HepG2 (cell line): ENCODE measurements around the gene RREB1. TPM values are rescaled to one million over a fixed set of nuclear protein-coding genes. Genes with fewer than 3 reads are reported as not detected.

ENCODE experiments used
- ATAC-seq: fragments of 200-7000 bp; cut with Tn5 transposase; 3 replicates; pipeline ENCODE4 v1.9.1; 2020; ENCODE audit warnings: mild to moderate bottlenecking, moderate library complexity
- BruUV-seq: library from RNA; stranded (reverse); fragments of 400-500 nt; replicated peaks from 2 replicates; lab custom pipeline; 2021; lab: Mats Ljungman, UMichigan
- CTCF ChIA-PET: fragments of 300-600 bp; formaldehyde crosslinking; extraction: SDS; loops from one replicate; lab custom pipeline; 2021; ENCODE audit warnings: low total read pairs, inconsistent platforms, low intra/inter-chr PET ratio; lab: Yijun Ruan, JAX
- POLR2A ChIA-PET: fragments of 350-600 bp; sonication (Branson Sonifier 250); formaldehyde crosslinking; loops from one replicate; lab custom pipeline; 2020; ENCODE audit warnings: antibody characterized with exemption, inconsistent platforms; lab: Yijun Ruan, JAX
- DNase-seq: peaks from one replicate; pipeline ENCODE4 v3.0.0-alpha.2; 2015; ENCODE audit warnings: low spot score
- FAIRE-seq: peaks from 3 replicates; lab custom pipeline; 2011; peaks lifted over from hg19 to GRCh38; lab: Jason Lieb, UNC
- H2AFZ ChIP-seq: one replicate; pipeline ENCODE4 v1.6.1; 2011; ENCODE audit warnings: low read length, inconsistent platforms
- H3K27ac ChIP-seq: fragments of 300-600 bp; 3 replicates; pipeline ENCODE4 v1.8.0; 2011; ENCODE audit warnings: mixed run types, mild to moderate bottlenecking, mixed read lengths, low read length, inconsistent platforms; ENCODE audit not compliant: insufficient read depth; ENCODE audit errors: extremely low read length
- H3K27me3 ChIP-seq, 2 experiments: fragments of 200-600 bp in 1 of 2; 2 replicates in 1 of 2; 3 replicates in 1 of 2; pipeline versions ENCODE4 v1.6.0 to v1.8.0; 2011; ENCODE audit warnings: low read length in 2 of 2, mild to moderate bottlenecking in 2 of 2, moderate library complexity in 2 of 2, inconsistent platforms in 1 of 2; ENCODE audit not compliant: insufficient read depth in 2 of 2, control insufficient read depth in 1 of 2
- H3K36me3 ChIP-seq, 2 experiments: fragments of 200-600 bp in 1 of 2; replicated peaks in 1 of 2; 2 replicates in 1 of 2; 3 replicates in 1 of 2; pipeline versions ENCODE4 v1.5.1 to v1.8.0; 2011; ENCODE audit warnings: low read length in 2 of 2, inconsistent platforms in 1 of 2; ENCODE audit not compliant: insufficient read depth in 2 of 2, control insufficient read depth in 1 of 2
- H3K4me1 ChIP-seq: 2 replicates; pipeline ENCODE4 v1.5.1; 2012; ENCODE audit warnings: low read length, inconsistent platforms; ENCODE audit not compliant: insufficient read depth
- H3K4me2 ChIP-seq: 2 replicates; pipeline ENCODE4 v1.6.0; 2011; ENCODE audit warnings: low read depth, low read length, inconsistent platforms
- H3K4me3 ChIP-seq, 3 experiments: fragments of 200-600 bp in 1 of 3; sonication (generic), shearing (Covaris generic) in 1 of 3; replicated peaks in 1 of 3; 2 replicates each; pipeline ENCODE4 v1.5.1; 2011 to 2016; ENCODE audit warnings: low read length in 3 of 3, inconsistent platforms in 2 of 3, low read depth in 2 of 3, mild to moderate bottlenecking in 2 of 3, control low read depth in 1 of 3, mixed read lengths in 1 of 3; ENCODE audit not compliant: insufficient read depth in 1 of 3
- H3K79me2 ChIP-seq: one replicate; pipeline ENCODE4 v1.6.1; 2011; ENCODE audit warnings: low read length, inconsistent platforms; ENCODE audit not compliant: insufficient read depth
- H3K9ac ChIP-seq: 2 replicates; pipeline ENCODE4 v1.6.0; 2011; ENCODE audit warnings: mild to moderate bottlenecking, low read depth, low read length, inconsistent platforms; ENCODE audit not compliant: insufficient read depth
- H3K9me3 ChIP-seq: 2 replicates; pipeline ENCODE4 v1.5.1; 2012; ENCODE audit warnings: mild to moderate bottlenecking, low read length
- H4K20me1 ChIP-seq: 2 replicates; pipeline ENCODE4 v1.6.0; 2011; ENCODE audit warnings: inconsistent platforms, mild to moderate bottlenecking, low read length, moderate library complexity; ENCODE audit not compliant: insufficient read depth
- HINFP ChIP-seq: sonication (generic); formaldehyde crosslinking; IDR thresholded peaks from 2 replicates; pipeline ENCODE4 v1.4.0; 2020; ENCODE audit warnings: low read depth, mild to moderate bottlenecking, missing genetic modification reagents
- KLF11 ChIP-seq: IDR thresholded peaks from 2 replicates; pipeline ENCODE4 v1.6.1; 2016; ENCODE audit warnings: missing compliant biosample characterization
- MED8 ChIP-seq: sonication (generic); formaldehyde crosslinking; IDR thresholded peaks from 2 replicates; pipeline ENCODE4 v1.8.1; 2023; ENCODE audit warnings: mild to moderate bottlenecking, missing genetic modification reagents; ENCODE audit not compliant: insufficient replicate concordance
- ZBTB21 ChIP-seq: sonication (generic); formaldehyde crosslinking; IDR thresholded peaks from 2 replicates; pipeline ENCODE4 v1.4.0; 2020; ENCODE audit warnings: missing genetic modification reagents
- ZNF34 ChIP-seq: sonication (generic); formaldehyde crosslinking; IDR thresholded peaks from 2 replicates; pipeline ENCODE4 v1.4.0; 2020; ENCODE audit warnings: mild to moderate bottlenecking, missing genetic modification reagents, borderline replicate concordance
- ZNF407 ChIP-seq: sonication (generic); formaldehyde crosslinking; IDR thresholded peaks from one replicate; pipeline ENCODE4 v1.5.1; 2020; ENCODE audit warnings: mild to moderate bottlenecking, missing genetic modification reagents; ENCODE audit errors: not compliant biosample characterization
- ZNF7 ChIP-seq: IDR thresholded peaks from 2 replicates; pipeline ENCODE4 v1.6.1; 2016; ENCODE audit warnings: missing biosample characterization, missing genetic modification reagents
- WGBS: methylation state at CpG from one replicate; pipeline ENCODE4 v1.1.6; 2017; ENCODE audit warnings: low lambda C conversion rate; 5-methylcytosine and 5-hydroxymethylcytosine counted together
- in situ Hi-C: cut with HindIII; loops from 2 replicates; pipeline ENCODE4 v1.10.0; 2017; ENCODE audit warnings: low pct_unique_long_range_greater_than_20kb; ENCODE audit not compliant: extremely low pct_ligation_motif_present
- intact Hi-C: fragments of 100-400 bp; cut with micrococcal nuclease; formaldehyde crosslinking; loops from one replicate; pipeline ENCODE4 v1.10.0; 2022; ENCODE audit not compliant: unreplicated experiment
- polyA plus RNA-seq, 8 experiments: library from polyadenylated mRNA; depleted of rRNA in 3 of 8; stranded (reverse) in 7 of 8; unstranded in 1 of 8; fragments of >200 nt; fragmentation: Illumina TruSeq in 4 of 8; extraction: Trizol in 4 of 8; gene quantifications; 2 replicates each; pipeline versions ENCODE4 v1.2.1 to v1.2.3, GENCODE V29; 2011 to 2016; ENCODE audit warnings: low read depth in 4 of 8, missing spikeins in 1 of 8, mixed read lengths in 1 of 8; ENCODE audit not compliant: insufficient read depth in 1 of 8
- total RNA-seq, 5 experiments: library from RNA; depleted of rRNA; stranded (reverse); fragments of >200 nt; fragmentation: Illumina TruSeq; extraction: Trizol; gene quantifications; 2 replicates each; pipeline ENCODE4 v1.2.3, GENCODE V29; 2016; ENCODE audit warnings: low read depth in 1 of 5

RREB1 gene
- total and polyA plus RNA-seq, 2 of the 13 experiments (the other 11 are each of a cell fraction or from before 2014, with no cell fraction given) = 6.1 to 23.2 TPM

DNA sequence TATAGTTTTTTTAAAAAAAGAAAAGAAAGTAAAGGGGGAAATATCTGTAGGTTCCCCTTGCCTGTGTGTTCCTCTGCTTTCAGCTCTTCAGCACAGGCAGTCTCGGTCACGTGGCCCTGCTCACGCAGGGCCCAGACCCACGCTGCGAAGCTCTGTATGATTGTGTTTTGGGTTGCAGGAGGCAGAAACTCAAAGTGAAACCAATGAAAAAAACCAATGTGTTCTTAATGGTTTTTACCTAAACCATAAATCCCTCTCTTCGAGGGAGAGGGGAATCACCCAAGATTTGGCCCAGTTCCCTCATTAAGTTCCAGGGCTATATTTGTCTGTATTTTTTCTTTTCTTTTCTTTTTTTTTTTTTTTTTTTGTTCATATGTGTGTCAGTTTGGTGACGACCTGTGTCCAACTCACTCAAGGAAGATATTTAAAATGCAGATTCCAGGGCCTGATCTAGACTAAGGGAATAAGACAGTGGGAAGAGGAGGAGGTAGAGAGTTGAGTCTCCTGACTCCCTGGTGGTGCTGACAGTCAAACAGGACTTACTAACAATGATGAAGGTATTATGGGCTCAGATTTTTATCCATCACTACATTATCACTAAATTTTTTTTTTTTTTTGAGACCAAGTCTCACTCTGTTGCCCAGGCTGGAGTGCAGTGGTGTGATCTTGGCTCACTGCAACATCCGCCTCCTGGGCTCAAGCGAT is 33.8 kb upstream of the RREB1 start:
- Histone ChIP-seq H3K36me3 (no peaks in the 10 kb centered on the region), H3K27me3 (no peaks in the 10 kb centered on the region), H3K4me2 (no peak overlapping the region), H3K9ac (no peak overlapping the region), H3K79me2 (no peaks in the 10 kb centered on the region), H2AFZ (no peak overlapping the region), H3K9me3 (no peaks in the 10 kb centered on the region), H4K20me1 (no peaks in the 10 kb centered on the region), H3K4me3 (no peak overlapping the region), H3K4me1 (no peaks in the 10 kb centered on the region), H3K27ac (no peak overlapping the region)
- TF ChIP-seq ZNF34 (CRISPR knock-in tag) = no peak
- TF ChIP-seq HINFP (CRISPR knock-in tag) = no peak
- TF ChIP-seq ZNF7 = no peak
- in situ Hi-C loops (no loop called here), intact Hi-C loops (no loop called here)
- ATAC-seq = no peak
- ChIA-PET CTCF (no interaction called here), POLR2A (no interaction called here)
- FAIRE-seq = no peak
- no peak for DNase-seq
- no TSS peak for BruUV-seq
- 57% methylated on average over 9 of the region's 9 CpGs for WGBS

GRCh38 chr6:7074870-7075269 is 32.9 kb upstream of the RREB1 start:
- BruUV-seq = no TSS peak
- no peaks in the 10 kb centered on the region for H3K9me3 ChIP-seq
- DNase-seq = no peak
- intact Hi-C loops (no loop called here), in situ Hi-C loops (no loop called here)
- ATAC-seq = no peak
- H3K27me3 ChIP-seq = no peaks in the 10 kb centered on the region
- H3K27ac ChIP-seq = no peak overlapping the region
- whole genome bisulfite sequencing = 60% methylated on average over 3 of the region's 3 CpGs
- H3K4me2 ChIP-seq = no peak overlapping the region
- H3K79me2 ChIP-seq = no peaks in the 10 kb centered on the region
- FAIRE-seq = no peak
- no peaks in the 10 kb centered on the region for H3K36me3 ChIP-seq
- H3K9ac ChIP-seq = no peak overlapping the region
- H4K20me1 ChIP-seq = no peaks in the 10 kb centered on the region
- H3K4me3 ChIP-seq = no peak overlapping the region
- H3K4me1 ChIP-seq = no peaks in the 10 kb centered on the region
- POLR2A ChIA-PET = no interaction called here
- no peak overlapping the region for H2AFZ ChIP-seq
- CTCF ChIA-PET = no interaction called here
- TF ChIP-seq ZBTB21 (CRISPR knock-in tag) (no peak), KLF11 (CRISPR knock-in tag) (no peak), ZNF407 (CRISPR knock-in tag) (no peak), MED8 (no peak)
